ENCODE results near the gene MEF2C.

The MEF2C gene

DNA sequence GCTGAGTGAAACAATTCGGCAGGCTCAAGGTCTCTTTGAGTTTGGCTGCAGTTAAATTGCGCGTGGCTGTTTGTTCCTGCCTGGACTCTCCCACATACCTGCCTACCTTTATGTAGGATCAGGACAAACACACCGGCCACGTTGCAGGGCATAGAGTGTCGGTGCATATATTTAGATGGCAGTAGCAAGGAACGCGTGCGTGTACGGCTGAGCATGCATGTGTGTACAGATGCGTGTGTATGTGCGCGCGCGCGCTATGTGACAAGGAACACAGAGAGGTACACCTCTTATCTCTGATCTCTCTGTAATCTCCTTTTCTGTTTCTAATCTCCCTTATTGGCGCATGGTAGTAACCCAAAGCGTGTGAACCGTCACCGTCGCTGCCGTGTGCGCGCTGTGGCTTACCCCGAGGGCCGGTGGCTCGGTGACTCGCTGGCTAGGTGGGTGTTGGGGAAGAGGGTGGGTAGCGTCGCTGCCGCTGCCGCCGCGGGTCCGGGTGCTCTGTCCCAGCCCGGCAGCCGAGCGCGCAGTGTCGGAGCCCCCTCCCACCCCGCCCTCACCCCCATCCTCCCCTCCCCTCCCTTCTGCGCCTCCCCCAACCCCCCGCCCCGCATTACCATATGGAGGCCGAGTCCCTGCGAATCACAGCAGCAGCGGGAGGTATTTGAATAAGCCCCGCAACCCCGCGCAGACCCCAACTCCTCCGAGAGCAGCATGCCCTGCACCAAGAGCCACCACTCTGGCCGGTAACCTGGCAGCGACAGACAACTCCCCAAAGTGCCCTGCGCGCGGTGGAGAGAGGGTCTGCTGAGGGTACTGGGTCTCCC is 204.8 kb downstream of the MEF2C start:
- peaks cover 100% of the 10 kb centered on the region for H3K27me3 Mint-ChIP-seq (ENCODE audit: low read depth)
- peaks cover 4% of the 10 kb centered on the region for H3K9me3 Mint-ChIP-seq
- H3K4me3 Mint-ChIP-seq = peak overlapping the region; percentile 43 to 65 (median 49)
- H3K36me3 Mint-ChIP-seq (ENCODE audit: low read depth) = no peaks in the 10 kb centered on the region
- H3K4me1 Mint-ChIP-seq = peaks cover 23% of the 10 kb centered on the region
- TF ChIP-seq CTCF (IDR thresholded peaks at IDR 0.05; ENCODE audit: unreplicated experiment in 3 of 3) = no peak
- H3K27ac Mint-ChIP-seq = no peak overlapping the region

DNA sequence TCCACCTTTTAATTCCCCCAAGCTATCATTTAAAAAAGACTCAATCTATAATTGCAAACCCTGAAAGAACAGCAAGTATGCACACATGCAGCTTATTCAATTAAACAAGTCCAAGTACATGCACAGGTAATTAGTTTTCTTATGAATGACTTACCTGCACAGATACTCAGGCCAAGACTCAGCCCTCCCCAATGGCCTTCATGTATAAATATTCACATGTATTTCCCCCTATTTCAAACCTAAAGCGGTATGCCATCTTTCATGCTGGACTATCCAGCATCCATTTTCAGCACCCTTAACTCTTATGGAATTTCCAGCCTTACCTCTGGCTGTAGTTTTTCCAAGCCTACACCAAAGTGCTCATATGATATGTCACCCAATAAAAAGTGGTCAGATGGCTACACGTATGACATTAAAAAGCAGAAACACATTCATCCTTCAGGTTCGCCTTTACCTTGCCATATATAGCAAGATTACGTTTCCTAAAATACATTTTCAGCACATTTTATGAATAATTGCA is 205.5 kb downstream of the MEF2C start:
- TF ChIP-seq CTCF (IDR thresholded peaks at IDR 0.05; ENCODE audit: unreplicated experiment in 3 of 3) = no peak
- H3K27ac Mint-ChIP-seq = no peak overlapping the region
- peaks cover 23% of the 10 kb centered on the region for H3K4me1 Mint-ChIP-seq
- H3K9me3 Mint-ChIP-seq = no peaks in the 10 kb centered on the region
- H3K27me3 Mint-ChIP-seq (ENCODE audit: low read depth) = peaks cover 100% of the 10 kb centered on the region
- H3K4me3 Mint-ChIP-seq = peak overlapping the region; percentile 27 to 65 (median 49)
- no peaks in the 10 kb centered on the region for H3K36me3 Mint-ChIP-seq (ENCODE audit: low read depth)

DNA sequence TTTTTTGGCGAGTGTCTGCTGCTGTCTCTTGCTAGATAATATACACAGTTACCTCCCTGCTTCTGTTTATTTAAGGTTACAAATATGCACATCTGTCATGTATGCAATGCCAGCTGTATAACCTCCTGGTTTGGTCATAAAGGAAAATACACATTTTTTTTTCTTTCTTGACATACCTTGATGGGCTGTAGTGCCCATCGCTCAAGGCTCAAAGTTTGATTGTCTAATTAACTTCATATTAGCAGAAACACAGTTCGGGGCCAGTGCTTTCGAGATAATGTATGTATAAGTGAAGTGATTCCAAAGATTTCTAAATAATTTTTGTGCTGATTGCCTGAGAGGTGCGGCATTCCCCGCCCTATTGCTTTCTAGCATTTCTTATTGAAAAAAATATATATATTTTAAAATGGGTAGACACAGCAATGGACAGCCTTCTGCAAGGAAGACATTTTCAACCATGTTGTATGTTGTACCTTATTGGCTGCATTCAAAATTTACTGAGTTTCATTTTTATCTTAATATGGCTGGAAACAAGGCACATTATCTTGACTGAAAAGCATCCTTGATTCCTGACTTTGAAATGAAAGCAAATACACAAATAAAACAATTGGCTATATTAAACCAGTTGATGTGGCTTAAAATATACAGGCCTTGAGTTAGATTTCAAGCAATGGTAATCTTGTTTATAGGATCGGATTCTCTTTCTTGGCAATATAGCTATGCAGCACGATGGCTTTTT is 206.2 kb downstream of the MEF2C start:
- peak overlapping the region; percentile 45 to 80 (median 78) for H3K4me3 Mint-ChIP-seq
- H3K4me1 Mint-ChIP-seq = peaks cover 23% of the 10 kb centered on the region
- H3K9me3 Mint-ChIP-seq = peaks cover 3% of the 10 kb centered on the region
- H3K36me3 Mint-ChIP-seq (ENCODE audit: low read depth) = no peaks in the 10 kb centered on the region
- TF ChIP-seq CTCF (IDR thresholded peaks at IDR 0.05; ENCODE audit: unreplicated experiment in 3 of 3) = no peak
- peaks cover 100% of the 10 kb centered on the region for H3K27me3 Mint-ChIP-seq (ENCODE audit: low read depth)
- peak overlapping the region in 2 of 3 experiments; percentile 42 to 87 for H3K27ac Mint-ChIP-seq

- TF ChIP-seq CTCF (IDR thresholded peaks at IDR 0.05; ENCODE audit: unreplicated experiment in 3 of 3) = no peak
- Mint-ChIP-seq H3K27me3 (ENCODE audit: low read depth) (peaks cover 100% of the 10 kb centered on the region), H3K4me1 (peaks cover 23% of the 10 kb centered on the region), H3K4me3 (peak overlapping the region; percentile 80 to 84 (median 81)), H3K27ac (peak overlapping the region; percentile 42 to 87 (median 72)), H3K9me3 (peaks cover 3% of the 10 kb centered on the region), H3K36me3 (ENCODE audit: low read depth) (no peaks in the 10 kb centered on the region)
Observed at GRCh38 chr5:88675708-88676636, 207.0 kb downstream of the MEF2C start.

- Mint-ChIP-seq H3K4me3 (peak overlapping the region; percentile 80 to 84 (median 81)), H3K27ac (peak overlapping the region; percentile 19 to 87 (median 45)), H3K27me3 (ENCODE audit: low read depth) (peaks cover 100% of the 10 kb centered on the region), H3K4me1 (peaks cover 23% of the 10 kb centered on the region), H3K36me3 (ENCODE audit: low read depth) (no peaks in the 10 kb centered on the region), H3K9me3 (peaks cover 3% of the 10 kb centered on the region)
- no peak for TF ChIP-seq CTCF (IDR thresholded peaks at IDR 0.05; ENCODE audit: unreplicated experiment in 3 of 3)
Observed at GRCh38 chr5:88675168-88675707, 207.7 kb downstream of the MEF2C start.

Measured in nephron (organoid).